M059J (cell line): ENCODE measurements around the gene GJC2. TPM values are rescaled to one million over a fixed set of nuclear protein-coding genes. Genes with fewer than 3 reads are reported as not detected.

Experiments
- DNase-seq: peaks from one replicate; pipeline ENCODE4 v3.0.0-alpha.2; 2012; ENCODE audit warnings: low read depth
- total RNA-seq: library from RNA; depleted of rRNA; stranded (reverse); fragments of >200 nt; shearing (Covaris generic); gene quantifications from 2 replicates; pipeline ENCODE4 v1.2.3, GENCODE V29; 2014

GJC2 gene
- total RNA-seq, 1 experiment from 2014 or later: 0.17 TPM

DNA sequence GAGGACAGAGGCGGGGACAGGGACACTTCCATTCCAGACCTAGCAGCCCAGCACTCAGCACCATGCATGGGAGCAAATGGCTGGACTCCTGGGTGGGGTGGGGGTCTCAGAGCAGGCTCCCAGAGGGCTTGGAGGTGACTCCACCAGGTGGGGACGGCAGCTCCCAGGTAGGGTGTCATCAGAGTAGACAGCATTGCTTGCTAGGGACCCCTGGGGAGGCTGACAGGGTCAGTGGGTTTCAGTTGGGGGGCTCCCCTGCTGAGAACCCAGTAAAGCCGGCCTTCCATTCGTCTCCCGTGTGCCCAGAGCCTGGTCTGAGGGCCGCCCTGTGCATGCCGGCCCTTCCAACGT lies 4.8 kb upstream of the GJC2 start:
- DNase-seq: no peak

DNA sequence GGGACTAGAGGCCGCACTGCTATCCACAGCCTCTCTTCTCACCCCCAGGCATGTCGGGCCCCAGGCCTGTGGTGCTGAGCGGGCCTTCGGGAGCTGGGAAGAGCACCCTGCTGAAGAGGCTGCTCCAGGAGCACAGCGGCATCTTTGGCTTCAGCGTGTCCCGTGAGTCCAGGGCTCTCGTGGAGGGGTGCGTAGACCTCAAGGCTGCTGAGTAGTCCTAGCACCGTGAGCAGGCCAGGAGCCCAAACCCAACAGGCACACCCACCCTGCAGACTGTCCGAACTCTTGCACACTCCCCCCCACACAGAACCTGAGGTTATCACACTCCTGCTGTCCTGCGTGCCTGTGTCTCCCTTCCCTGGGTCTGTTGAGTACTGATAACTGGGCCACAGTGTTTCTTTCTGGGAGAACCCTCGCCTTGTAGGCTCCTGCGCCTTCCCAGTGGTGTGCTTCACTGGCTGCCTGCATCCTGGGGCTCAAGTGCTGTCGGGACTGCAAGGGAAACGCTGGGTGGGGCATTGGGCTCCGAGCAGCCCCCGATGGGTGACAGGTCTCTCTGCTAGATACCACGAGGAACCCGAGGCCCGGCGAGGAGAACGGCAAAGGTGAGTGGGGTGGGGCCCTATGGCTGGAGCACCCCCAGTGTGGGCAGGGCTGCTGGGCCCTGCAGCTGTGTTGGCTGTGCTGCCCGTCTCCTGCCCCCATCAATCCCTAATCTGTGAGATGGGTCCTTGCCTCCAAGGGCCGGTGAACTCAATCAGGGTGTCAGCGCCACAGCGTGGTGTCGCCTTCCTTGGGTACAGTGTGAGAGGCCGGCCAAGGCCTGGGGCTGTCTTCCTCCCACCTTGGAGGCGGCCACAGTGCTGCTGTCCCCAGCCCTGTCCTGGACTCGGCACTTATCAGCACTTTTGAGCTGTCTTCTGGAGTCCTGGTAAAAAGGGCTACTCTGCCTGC lies 4.0 kb upstream of the GJC2 start:
- DNase-seq: no peak

DNA sequence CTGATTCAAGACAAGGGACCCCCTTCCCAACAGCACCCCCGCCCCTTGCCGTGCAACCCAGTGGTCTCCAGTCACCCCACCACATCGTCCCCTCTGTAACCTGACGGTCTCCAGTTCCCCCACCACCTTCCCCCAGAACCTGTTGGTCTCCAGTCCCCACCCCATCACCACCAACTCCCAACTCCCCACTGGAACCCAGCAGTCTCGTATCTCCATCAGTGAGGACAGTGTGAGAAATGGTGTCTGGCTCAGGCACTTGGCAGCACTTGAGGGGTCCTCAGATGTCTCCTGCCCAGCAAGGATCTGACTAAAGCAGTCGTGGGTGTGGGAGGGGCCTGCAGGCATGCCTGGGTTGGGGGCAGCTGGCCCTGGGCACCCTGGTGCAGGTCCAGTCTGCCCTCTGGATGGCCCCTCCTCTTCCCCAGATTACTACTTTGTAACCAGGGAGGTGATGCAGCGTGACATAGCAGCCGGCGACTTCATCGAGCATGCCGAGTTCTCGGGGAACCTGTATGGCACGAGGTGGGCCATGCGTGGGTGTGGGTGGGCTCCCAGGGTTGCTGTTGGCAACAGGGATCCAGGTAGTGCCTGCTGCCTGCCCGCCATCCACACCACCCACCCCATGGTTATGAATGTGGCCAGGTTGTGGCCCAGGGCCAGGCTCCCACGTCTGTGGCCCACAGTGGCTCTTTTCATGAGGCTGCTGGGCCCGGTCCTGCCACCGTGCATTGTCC lies 3.1 kb upstream of the GJC2 start:
- DNase-seq: no peak

DNA sequence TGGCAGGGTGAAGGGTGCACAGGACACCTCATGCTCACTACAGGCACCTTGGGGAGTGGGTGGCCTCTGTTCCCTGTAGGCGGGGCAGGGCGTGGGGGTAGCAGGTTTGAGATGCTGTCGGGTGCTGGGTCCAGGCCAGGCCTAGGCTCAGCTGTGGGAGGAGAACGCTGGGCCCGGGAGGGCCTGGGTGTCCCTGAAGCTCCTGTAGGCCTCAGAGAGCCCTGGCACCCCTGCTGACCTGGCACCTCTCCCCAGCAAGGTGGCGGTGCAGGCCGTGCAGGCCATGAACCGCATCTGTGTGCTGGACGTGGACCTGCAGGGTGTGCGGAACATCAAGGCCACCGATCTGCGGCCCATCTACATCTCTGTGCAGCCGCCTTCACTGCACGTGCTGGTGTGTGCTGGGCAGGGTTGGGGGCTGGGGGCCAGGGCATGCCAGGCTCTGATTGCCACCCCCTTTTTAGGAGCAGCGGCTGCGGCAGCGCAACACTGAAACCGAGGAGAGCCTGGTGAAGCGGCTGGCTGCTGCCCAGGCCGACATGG lies 2.5 kb upstream of the GJC2 start:
- no peak for DNase-seq

DNA sequence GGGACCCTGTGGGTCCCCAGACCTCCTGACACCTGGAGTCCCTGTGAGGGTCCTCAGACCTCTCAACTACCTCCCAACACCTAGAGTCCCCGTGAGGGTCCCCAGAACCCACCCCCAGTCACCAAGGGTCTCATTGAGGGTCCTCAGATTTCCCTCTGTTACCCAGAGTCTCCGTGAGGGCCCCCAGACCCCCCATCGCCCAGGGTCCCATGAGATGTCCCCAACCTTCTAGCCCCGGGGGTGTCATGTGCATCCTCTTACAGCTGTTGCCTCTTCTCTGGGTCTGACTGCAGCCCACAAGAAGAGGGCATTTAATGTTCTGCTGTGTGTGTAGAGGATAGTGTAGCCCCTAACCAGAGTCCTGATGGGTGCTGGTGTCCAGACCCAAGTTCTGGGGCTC lies 2.0 kb upstream of the GJC2 start:
- DNase-seq: no peak

DNA sequence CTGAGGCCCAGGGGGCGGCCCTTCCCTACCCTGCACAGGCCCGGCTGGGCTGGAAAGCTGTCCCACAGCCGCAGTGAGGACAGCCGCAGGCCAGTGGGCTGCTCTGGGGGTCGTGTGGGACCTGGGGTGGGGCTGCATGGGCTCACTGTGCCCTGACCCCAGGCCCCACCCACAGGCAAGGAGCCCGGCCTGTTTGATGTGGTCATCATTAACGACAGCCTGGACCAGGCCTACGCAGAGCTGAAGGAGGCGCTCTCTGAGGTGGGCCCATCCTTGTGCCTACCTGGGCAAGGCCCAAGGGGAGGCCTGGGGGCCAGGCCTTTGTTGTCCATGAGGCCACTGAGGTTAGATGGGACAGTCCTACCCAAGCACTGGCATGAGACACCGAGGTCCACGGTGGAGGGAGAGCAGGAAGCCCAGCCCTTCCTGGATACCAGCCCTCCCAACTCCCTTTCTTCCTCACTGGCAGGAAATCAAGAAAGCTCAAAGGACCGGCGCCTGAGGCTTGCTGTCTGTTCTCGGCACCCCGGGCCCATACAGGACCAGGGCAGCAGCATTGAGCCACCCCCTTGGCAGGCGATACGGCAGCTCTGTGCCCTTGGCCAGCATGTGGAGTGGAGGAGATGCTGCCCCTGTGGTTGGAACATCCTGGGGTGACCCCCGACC lies 1.4 kb upstream of the GJC2 start:
- DNase-seq: no peak

DNA sequence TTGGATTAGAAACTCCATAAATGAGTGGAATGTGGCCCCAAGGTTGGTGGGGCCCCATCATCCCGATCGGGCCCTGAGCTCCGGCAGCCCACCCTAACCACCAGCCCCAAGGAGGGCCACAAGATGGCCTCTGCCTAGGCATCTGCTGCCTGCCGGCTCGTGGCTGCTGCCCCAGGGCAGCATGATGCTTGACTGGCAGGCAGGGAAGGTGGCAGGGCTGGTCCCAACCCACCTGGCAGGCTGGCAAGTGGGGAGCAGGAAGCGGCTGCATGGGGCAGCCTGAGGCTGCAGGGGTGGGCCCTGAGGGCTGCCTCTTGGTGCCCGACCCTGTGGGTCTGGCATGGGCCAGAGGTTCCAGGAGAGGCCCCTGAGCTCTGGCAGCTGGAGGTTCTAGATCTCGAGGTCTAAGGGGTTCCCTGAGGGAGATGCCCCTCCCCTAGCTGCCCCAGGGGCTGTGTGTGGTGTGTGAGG lies 760 bp upstream of the GJC2 start:
- DNase-seq: no peak

DNA sequence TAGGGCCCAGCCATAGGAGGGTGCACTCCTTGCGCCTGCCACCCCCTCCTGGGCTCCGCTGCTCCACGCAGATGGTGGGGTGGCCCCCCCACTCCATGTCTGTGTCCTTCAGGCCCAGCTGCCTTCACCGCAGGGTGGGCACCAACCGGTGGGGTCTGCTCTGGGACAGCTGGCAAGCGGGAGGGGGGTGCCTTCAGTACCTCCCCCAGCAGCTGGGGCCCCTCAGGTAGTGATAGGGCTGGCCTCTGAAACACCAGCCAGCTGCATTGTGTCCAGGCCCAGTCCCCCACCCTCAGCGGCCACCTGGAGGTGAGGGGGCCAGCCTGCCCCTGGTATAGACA lies 360 bp downstream of the GJC2 start:
- DNase-seq: no peak

DNA sequence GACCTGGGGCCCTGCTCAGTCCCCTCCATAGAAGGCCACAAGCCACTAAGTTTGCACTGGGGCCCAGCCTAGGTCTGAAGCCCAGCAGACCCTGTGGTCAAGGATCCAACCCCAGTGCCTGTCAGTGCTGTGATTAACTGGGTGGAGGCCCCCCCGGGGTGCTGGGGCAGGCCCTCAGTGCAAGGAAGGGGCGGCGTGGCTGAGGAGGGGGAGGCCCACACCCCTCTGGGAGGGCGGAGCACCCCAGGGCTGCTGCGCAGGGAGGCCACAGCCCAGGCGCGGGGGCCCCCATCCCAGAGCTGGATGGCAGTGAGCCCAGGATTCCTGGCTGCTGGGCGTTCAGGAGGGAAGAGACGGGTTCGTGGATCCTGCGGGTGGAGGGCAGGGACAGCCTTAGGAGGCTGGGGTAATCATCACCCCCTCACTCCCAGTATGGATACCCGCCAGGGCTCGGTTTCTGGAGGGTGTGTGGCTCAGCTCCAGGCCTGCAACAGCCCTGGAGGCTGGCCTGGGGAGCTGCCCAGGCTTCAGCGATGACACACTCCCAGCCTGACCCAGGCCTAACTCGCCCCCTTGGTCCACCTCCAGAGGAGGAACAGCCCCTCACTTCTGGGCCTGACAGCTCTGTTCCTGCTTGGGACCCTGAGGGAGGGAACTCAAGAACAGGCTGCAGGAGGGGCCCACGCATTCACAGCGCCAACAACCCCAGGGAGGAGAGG lies 890 bp downstream of the GJC2 start:
- DNase-seq: peak; percentile 49

DNA sequence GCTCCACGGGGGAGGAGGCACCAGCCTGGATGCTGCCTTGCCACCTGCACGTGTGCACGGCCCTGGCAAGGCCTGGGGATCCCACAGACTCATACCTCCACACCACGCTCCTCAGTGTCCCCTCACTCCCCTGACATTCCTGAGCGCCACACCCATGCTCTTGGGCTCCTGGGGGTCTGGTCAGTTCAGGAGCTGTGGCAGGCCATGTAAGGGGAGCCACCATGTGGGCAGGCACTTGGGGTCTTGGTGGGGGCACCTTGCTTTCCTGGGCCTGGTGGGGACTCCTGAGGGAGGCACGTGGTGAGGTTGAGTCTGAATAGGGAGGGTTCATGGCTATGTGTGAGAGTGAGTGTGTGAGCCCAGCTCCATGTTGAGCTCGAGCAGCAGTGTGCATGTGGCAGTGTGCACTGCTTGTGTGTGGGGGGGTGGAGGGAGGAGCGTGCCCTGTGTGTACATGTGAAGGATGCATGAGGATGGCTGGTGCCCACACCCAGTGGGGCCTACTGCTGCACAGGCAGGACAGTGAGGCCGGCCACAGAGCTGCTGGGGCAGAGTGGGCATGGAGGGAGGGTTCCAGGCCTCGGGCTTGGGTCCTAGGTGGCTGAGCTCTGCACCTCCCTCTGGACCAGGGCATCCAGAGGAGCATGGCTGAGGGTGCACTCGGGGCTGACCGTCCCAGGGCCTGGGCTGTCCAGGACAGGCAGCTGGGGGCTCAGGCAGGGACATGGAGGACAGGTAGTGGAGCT lies 1.6 kb downstream of the GJC2 start:
- no peak for DNase-seq

DNA sequence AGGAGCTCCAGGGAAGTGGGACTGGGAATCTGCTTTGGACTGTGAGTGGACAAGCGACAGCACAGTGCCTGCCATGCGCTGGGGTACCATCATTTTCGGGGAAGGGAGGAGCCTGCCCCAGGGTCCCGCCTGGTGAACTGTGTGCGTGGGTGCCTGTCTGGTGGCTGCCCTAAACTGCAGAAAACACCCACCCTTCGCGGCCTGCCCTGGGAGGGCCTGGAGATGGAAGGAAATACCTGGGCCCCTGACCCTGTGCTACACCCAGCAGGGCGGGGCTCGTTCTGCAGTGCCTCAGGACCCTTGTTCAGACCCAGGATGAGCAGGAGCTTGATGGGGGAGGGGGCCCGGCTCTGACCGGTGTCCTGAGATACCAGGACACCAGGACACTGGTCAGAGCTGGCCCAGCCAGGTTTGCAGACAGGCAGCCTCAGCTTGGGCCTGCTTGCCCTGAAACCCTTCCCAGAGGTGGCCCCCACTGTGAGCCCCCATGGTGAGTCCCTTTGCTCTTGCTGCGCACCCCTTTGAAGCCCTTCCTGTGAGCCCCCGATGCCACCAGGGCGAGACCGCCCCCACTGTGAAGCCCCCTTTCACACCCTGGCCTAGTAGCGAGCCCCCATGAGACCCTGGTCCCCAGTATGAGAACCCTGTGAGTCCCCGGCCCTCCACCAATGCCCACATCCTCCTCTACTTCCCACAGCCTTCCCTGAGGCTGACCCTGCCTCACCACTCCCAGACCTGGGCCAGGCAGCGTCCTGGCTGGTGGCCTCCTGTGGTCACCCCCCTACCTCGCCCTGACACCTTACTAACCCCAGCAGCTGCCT lies 2.6 kb downstream of the GJC2 start:
- DNase-seq: no peak

DNA sequence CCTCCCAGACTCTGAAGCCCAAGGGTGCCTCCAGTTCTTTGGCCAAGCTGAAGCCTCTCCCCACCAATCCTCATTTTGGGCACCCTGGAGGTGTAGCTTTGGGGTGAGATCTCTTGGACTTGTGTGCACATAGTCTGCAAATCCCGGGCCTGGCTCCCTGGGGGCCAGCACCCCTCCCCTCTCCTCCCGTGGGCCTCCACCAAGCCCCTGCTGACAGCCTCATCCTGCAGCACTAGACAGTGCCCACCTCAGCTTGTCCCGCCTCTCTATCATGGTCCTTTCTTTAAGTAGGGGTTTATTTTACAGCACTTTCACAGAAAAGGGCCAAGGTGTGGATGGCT lies 3.2 kb downstream of the GJC2 start:
- DNase-seq: no peak

DNA sequence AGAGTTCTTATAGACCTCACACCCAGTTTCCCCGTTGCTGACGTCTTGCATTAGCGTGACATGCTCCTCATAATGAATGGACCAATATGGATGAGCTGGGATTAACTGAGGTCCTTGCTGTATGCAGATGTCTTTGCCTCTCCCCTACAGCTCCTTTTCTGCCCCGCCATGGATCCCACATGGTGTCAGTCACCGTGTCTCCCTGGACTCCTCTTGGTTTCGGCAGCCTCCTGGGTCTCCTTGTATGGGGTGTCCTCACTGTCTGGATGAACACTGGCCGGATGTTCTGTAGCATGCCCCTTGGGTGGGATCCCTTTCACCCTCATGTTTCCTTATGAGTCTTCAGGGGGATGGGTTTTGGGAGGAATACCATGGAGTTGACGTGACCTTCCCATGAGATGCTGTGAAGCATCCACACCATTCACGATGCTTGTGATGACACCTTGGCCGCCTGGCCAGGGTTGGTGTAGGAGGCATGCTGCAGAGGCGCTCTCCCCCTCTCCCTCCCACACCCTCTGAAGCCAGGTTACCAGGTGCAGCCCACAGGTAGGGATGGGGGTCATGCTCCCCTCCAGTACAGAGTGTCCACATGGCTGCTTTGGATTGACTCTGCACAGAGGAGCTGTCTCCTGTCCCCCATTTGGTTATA lies 4.4 kb downstream of the GJC2 start:
- DNase-seq: no peak

DNA sequence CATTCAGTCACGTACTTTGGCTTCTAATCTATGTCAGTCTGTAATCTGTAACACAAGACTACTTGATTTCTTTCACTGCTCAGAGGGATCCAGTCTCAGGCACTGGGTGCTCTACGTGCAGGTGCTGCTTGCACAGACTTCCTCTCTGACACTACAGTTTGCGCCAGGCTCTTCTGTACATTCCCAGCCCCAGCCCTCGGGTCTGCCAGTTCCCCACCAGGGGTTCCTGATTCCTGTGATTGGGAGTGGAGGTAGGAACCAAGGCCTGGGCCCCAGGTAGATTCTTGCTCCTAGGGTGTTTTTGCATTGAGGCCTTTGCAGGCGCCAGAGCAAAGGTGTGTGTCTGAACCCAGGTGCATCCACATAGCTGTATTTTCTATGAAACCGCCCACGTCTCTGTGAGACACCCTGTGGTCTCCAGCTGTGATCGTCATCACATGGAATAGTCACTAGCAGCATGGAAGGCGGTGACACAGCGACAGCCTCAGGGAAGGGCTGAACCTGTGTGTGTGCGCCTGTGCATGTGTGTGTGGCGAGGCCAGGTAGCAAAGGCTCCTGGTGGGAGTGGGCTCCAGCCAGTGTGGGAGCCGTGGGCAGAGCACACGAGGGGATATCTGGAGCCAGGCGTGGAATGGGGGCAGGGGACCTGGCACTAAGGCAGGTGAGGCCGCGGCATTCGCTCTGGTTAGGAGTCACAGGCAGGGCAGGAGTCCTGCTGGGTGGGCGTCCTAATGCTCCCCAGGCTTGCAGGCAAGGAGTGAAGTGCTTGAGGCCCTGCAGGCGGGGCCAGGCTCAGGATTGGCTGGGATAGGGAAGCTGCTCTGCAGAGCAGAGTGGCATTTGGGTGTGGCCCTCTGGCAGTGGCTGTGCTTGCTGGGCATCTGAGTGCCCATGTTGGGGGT lies 5.2 kb downstream of the GJC2 start:
- DNase-seq: no peak

DNA sequence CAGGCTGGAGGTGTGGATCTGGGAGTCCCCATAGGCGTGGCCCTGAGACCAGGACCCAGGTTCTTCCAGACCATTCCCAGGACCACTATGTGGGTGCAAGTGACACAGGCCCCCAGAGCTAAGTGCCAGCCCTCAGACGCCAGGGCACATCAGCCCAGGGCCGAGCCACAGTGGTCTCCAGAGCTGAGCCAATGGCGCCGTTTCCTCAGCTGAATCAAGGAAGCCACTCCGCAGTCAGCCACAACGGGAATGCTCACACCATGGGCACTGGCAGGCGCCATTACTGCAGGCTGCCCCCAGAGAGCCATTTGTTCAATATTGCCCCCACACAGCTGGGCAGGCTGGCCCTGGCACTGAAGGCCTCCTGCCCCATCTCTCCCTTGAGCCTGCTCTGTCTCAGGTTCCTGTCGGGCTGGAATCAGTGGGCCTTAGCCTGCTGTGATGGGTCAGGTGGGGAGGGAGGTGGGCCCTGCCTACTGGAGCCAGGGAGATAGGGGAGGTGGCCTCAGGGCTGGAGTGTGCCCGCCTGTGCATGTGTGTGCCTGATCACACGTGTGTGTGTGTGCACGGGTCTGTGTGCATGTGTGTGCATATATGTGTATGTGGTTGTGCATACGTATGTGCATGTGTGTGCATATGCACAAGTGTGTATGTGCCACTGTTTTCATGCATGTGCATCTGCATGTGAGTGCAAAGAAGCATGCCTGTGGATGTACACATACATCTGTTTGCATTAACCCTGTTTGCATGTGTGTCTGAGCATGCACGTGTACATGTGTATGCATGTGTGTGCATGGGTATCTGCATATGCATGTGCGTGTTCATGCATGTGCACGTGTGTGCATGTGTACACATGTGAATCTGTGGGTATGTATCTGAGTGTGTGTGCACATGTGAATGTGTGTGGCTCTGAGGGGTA lies 6.1 kb downstream of the GJC2 start:
- no peak for DNase-seq

DNA sequence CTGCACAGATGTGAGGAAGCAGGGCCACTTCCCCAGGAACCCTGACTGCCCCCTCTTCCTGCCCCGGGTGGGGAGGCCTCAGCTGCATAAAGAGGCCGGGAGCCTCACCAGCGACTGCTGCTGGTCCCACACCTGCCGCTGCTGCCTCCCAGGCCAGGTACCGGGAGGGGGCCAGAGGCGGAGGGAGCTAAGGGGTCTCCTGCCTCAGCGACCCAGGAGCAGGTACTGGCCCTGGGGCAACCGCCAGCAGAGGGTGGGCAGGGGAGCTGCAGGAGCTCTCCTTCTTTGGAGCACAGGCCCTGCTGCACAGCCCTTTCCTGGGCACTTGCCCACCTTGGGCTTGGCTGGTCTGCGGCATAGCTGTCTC lies 6.8 kb downstream of the GJC2 start:
- no peak for DNase-seq

DNA sequence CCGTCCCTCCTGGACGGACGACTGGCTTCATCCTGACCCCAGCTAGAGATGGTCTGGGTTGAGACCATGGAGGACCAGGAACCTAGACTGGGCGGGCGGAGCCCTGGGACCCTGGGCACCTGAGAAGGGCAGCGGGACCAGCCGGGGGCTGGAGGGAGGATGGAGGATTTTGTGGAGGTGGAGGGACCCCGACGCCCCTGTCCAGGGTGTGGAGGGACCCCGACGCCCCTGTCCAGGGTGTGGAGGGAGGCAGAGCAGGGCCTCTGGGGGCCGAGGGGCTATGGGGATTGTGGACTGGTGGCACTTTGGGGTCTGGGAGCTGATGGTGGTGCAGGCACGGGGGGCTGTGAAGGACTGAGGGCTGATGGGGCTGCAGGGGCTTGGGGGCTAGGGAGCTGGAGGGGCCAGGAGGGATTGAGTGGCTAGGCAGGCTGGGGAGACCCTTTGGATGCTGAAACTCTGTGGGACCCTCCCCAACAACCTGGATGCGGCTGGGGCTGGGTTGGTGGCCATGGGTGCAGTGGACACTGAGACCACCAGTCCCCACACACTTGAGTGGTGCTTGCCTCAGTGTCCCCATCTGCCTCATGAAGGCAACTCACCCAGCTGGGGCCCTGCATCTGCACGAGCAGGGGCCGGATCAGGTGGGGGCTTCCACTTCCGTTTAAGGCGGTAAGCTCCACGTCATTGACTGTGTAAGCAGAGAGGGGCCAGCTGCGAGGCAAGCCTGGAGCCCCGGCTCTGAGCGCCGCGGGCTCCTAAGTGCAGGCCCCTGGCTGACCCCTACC lies 7.4 kb downstream of the GJC2 start:
- DNase-seq: no peak
